HepG2 (cell line): Measurements from ENCODE around the gene DQX1. TPM values are rescaled to one million over a fixed set of nuclear protein-coding genes. Genes with fewer than 3 reads are reported as not detected.

Source experiments
- ATF5 ChIP-seq: sonication (generic); formaldehyde crosslinking; IDR thresholded peaks from 2 replicates; pipeline ENCODE4 v1.4.0; 2020; ENCODE audit warnings: mild to moderate bottlenecking, low read depth, missing genetic modification reagents
- BCL6 ChIP-seq: IDR thresholded peaks from 2 replicates; pipeline ENCODE4 v1.6.1; 2016; ENCODE audit warnings: missing genetic modification reagents, missing compliant biosample characterization
- BCLAF1 ChIP-seq: fragments of 450-650 bp; IDR thresholded peaks from 2 replicates; pipeline ENCODE4 v1.6.1; 2017; ENCODE audit warnings: mild to moderate bottlenecking
- CEBPB ChIP-seq: IDR thresholded peaks from 2 replicates; pipeline ENCODE4 v1.6.1; 2011; ENCODE audit warnings: low read depth, low read length, improper control_type of control experiment, borderline replicate concordance
- CHCHD3 ChIP-seq: sonication (generic); formaldehyde crosslinking; IDR thresholded peaks from 2 replicates; pipeline ENCODE4 v1.8.0; 2022; ENCODE audit warnings: mild to moderate bottlenecking, missing genetic modification reagents, moderate library complexity
- CHD4 ChIP-seq: fragments of 200-600 bp; sonication (generic); IDR thresholded peaks from 2 replicates; pipeline ENCODE4 v1.7.0; 2017; ENCODE audit warnings: mild to moderate bottlenecking, low read length, borderline replicate concordance
- GPN1 ChIP-seq: sonication (generic); formaldehyde crosslinking; IDR thresholded peaks from 2 replicates; pipeline ENCODE4 v1.5.1; 2020; ENCODE audit warnings: missing genetic modification reagents, borderline replicate concordance
- MAFF ChIP-seq: IDR thresholded peaks from 2 replicates; pipeline ENCODE4 v1.6.1; 2011; ENCODE audit warnings: low read depth, low read length, improper control_type of control experiment
- RFX3 ChIP-seq: IDR thresholded peaks from 2 replicates; pipeline ENCODE4 v1.6.1; 2016; ENCODE audit warnings: missing biosample characterization, missing genetic modification reagents
- TARDBP ChIP-seq: sonication (generic); formaldehyde crosslinking; IDR thresholded peaks from 2 replicates; pipeline ENCODE4 v1.8.0; 2022; ENCODE audit warnings: mild to moderate bottlenecking, missing genetic modification reagents
- TBP ChIP-seq: sonication (generic); formaldehyde crosslinking; IDR thresholded peaks from 2 replicates; pipeline ENCODE4 v1.5.0; 2020; ENCODE audit warnings: missing genetic modification reagents
- THRA ChIP-seq: sonication (generic); formaldehyde crosslinking; IDR thresholded peaks from 2 replicates; pipeline ENCODE4 v1.4.0; 2020; ENCODE audit warnings: missing genetic modification reagents, borderline replicate concordance
- USF2 ChIP-seq, 2 experiments: sonication (generic) in 1 of 2; formaldehyde crosslinking in 1 of 2; IDR thresholded peaks; 2 replicates each; pipeline versions ENCODE4 v1.5.1 to v1.6.1; 2011 to 2020; ENCODE audit warnings: borderline replicate concordance in 1 of 2, low read depth in 1 of 2, low read length in 1 of 2, mild to moderate bottlenecking in 1 of 2, missing genetic modification reagents in 1 of 2, moderate library complexity in 1 of 2
- XRCC5 ChIP-seq: fragments of 200-400 bp; formaldehyde crosslinking; optimal IDR thresholded peaks from 2 replicates; pipeline ENCODE3; 2017; ENCODE audit warnings: mild to moderate bottlenecking, low read length
- ZBTB33 ChIP-seq: sonication (generic); formaldehyde crosslinking; IDR thresholded peaks from 2 replicates; pipeline ENCODE4 v1.4.0; 2020; ENCODE audit warnings: missing genetic modification reagents
- ZFX ChIP-seq: sonication (generic); formaldehyde crosslinking; IDR thresholded peaks from 2 replicates; pipeline ENCODE4 v1.4.0; 2020; ENCODE audit warnings: mild to moderate bottlenecking, low read depth, missing genetic modification reagents, moderate library complexity
- ZNF660 ChIP-seq: sonication (generic); formaldehyde crosslinking; IDR thresholded peaks from 2 replicates; pipeline ENCODE4 v1.5.1; 2020; ENCODE audit warnings: mild to moderate bottlenecking, low read depth, missing genetic modification reagents, borderline replicate concordance
- ZNF891 ChIP-seq: sonication (generic); formaldehyde crosslinking; IDR thresholded peaks from 2 replicates; pipeline ENCODE4 v1.5.0; 2020; ENCODE audit warnings: mild to moderate bottlenecking, missing genetic modification reagents
- polyA plus RNA-seq, 8 experiments: library from polyadenylated mRNA; depleted of rRNA in 3 of 8; stranded (reverse) in 7 of 8; unstranded in 1 of 8; fragments of >200 nt; fragmentation: Illumina TruSeq in 4 of 8; extraction: Trizol in 4 of 8; gene quantifications; 2 replicates each; pipeline versions ENCODE4 v1.2.1 to v1.2.3, GENCODE V29; 2011 to 2016; ENCODE audit warnings: low read depth in 4 of 8, missing spikeins in 1 of 8, mixed read lengths in 1 of 8; ENCODE audit not compliant: insufficient read depth in 1 of 8
- total RNA-seq, 5 experiments: library from RNA; depleted of rRNA; stranded (reverse); fragments of >200 nt; fragmentation: Illumina TruSeq; extraction: Trizol; gene quantifications; 2 replicates each; pipeline ENCODE4 v1.2.3, GENCODE V29; 2016; ENCODE audit warnings: low read depth in 1 of 5

The DQX1 gene
- total and polyA plus RNA-seq, 2 of the 13 experiments (the other 11 are each of a cell fraction or from before 2014, with no cell fraction given) = 27.6 to 89.8 TPM

GRCh38 chr2:74486141-74486540, 39.9 kb downstream of the DQX1 start (continued):
- TF ChIP-seq USF2 (IDR thresholded peaks at IDR 0.05; ENCODE audit: low read depth, low read length) (no peak), USF2 (CRISPR knock-in tag; IDR thresholded peaks at IDR 0.05; ENCODE audit: borderline replicate concordance) (no peak), MAFF (no peak), ATF5 (no peak), TBP (CRISPR knock-in tag) (no peak), BCL6 (CRISPR knock-in tag) (peak; percentile 47; the same call in 1 of the 2 replicates), CEBPB (peak; percentile 35; the same call in 1 of the 2 replicates), TARDBP (CRISPR knock-in tag) (no peak), THRA (CRISPR knock-in tag) (peak; percentile 26; the same call in 1 of the 2 replicates), RFX3 (CRISPR knock-in tag) (no peak), CHCHD3 (no peak), XRCC5 (no peak), ZNF891 (no peak), CHD4 (peak; percentile 21; the same call in 1 of the 2 replicates), ZNF660 (CRISPR knock-in tag) (no peak), ZFX (CRISPR knock-in tag) (no peak), ZBTB33 (CRISPR knock-in tag) (peak; percentile 73), GPN1 (no peak), BCLAF1 (no peak)
